MCF 10A (cell line): ENCODE measurements around the gene RFX6. TPM values are rescaled to one million over a fixed set of nuclear protein-coding genes. Genes with fewer than 3 reads are reported as not detected.

Experiments used
- BruUV-seq: library from RNA; stranded (reverse); fragments of 400-500 nt; replicated peaks from 2 replicates; lab custom pipeline; 2021; lab: Mats Ljungman, UMichigan
- CTCF ChIA-PET: fragments of 300-600 bp; sonication (Branson Sonifier 250); formaldehyde crosslinking; extraction: SDS; loops from one replicate; lab custom pipeline; 2021; ENCODE audit warnings: antibody characterized with exemption, inconsistent platforms; lab: Yijun Ruan, JAX
- POLR2A ChIA-PET: fragments of 300-600, 350-650 bp; sonication (Branson Sonifier 250); formaldehyde crosslinking; extraction: SDS; loops from one replicate; lab custom pipeline; 2020; ENCODE audit warnings: antibody characterized with exemption, inconsistent platforms; lab: Yijun Ruan, JAX
- DNase-seq: peaks from one replicate; pipeline ENCODE4 v3.0.0-alpha.2; 2018; ENCODE audit not compliant: unreplicated experiment
- H3K27ac Mint-ChIP-seq: one replicate; pipeline ENCODE4 v1.8.0; 2022; ENCODE audit warnings: mild to moderate bottlenecking, low read depth, mixed read lengths; ENCODE audit not compliant: unreplicated experiment
- H3K27me3 Mint-ChIP-seq: one replicate; pipeline ENCODE4 v1.8.0; 2022; ENCODE audit warnings: mixed read lengths; ENCODE audit not compliant: insufficient read depth, unreplicated experiment
- H3K36me3 Mint-ChIP-seq: one replicate; pipeline ENCODE4 v1.8.0; 2022; ENCODE audit warnings: mild to moderate bottlenecking, moderate library complexity, mixed read lengths; ENCODE audit not compliant: insufficient read depth, unreplicated experiment
- H3K4me1 Mint-ChIP-seq: one replicate; pipeline ENCODE4 v1.8.0; 2022; ENCODE audit warnings: mixed read lengths; ENCODE audit not compliant: insufficient read depth, unreplicated experiment
- H3K4me3 Mint-ChIP-seq: one replicate; pipeline ENCODE4 v1.8.0; 2022; ENCODE audit warnings: mild to moderate bottlenecking, moderate library complexity, mixed read lengths; ENCODE audit not compliant: unreplicated experiment
- H3K9me3 Mint-ChIP-seq: one replicate; pipeline ENCODE4 v1.8.0; 2022; ENCODE audit warnings: mixed read lengths; ENCODE audit not compliant: unreplicated experiment
- CTCF ChIP-seq: fragments of 200-600 bp; IDR thresholded peaks from one replicate; pipeline ENCODE4 v1.8.0; 2022; ENCODE audit warnings: antibody characterized with exemption, mild to moderate bottlenecking; ENCODE audit not compliant: unreplicated experiment
- intact Hi-C: fragments of 100-400 bp; cut with micrococcal nuclease; formaldehyde crosslinking; loops from 2 replicates; pipeline ENCODE4 v1.14.1; 2022
- total RNA-seq: library from RNA; stranded (reverse); gene quantifications from 2 replicates; pipeline ENCODE4 v1.2.3, GENCODE V29; 2022

The RFX6 gene
- total RNA-seq, 1 experiment from 2014 or later, result not detected

GRCh38 chr6:116941727-116942126 lies 64.7 kb downstream of the RFX6 start:
- TF ChIP-seq CTCF, result no peak
- H3K36me3 Mint-ChIP-seq, result peaks cover 6% of the 10 kb centered on the region
- POLR2A ChIA-PET, result no interaction called here
- peak; percentile 31 for DNase-seq
- peaks cover 81% of the 10 kb centered on the region for H3K27me3 Mint-ChIP-seq
- BruUV-seq, result no TSS peak
- no peak overlapping the region for H3K27ac Mint-ChIP-seq
- H3K9me3 Mint-ChIP-seq, result no peaks in the 10 kb centered on the region
- H3K4me3 Mint-ChIP-seq, result no peak overlapping the region
- H3K4me1 Mint-ChIP-seq, result peaks cover 6% of the 10 kb centered on the region
- CTCF ChIA-PET, result interaction anchor here (0.5 kb wide), 1 partner anchor 170 kb away, joined by 4 read pairs; no protein-coding TSS in a partner anchor
- intact Hi-C loops, result no loop called here

GRCh38 chr6:116945809-116946208 lies 68.8 kb downstream of the RFX6 start:
- H3K9me3 Mint-ChIP-seq, result no peaks in the 10 kb centered on the region
- ChIA-PET CTCF (interaction anchor here (0.5 kb wide), 1 partner anchor 259 kb away, joined by 4 read pairs; no protein-coding TSS in a partner anchor), POLR2A (no interaction called here)
- H3K27me3 Mint-ChIP-seq, result peaks cover 90% of the 10 kb centered on the region
- H3K4me3 Mint-ChIP-seq, result no peak overlapping the region
- peaks cover 6% of the 10 kb centered on the region for H3K4me1 Mint-ChIP-seq
- no TSS peak for BruUV-seq
- TF ChIP-seq CTCF, result no peak
- intact Hi-C loops, result no loop called here
- no peak overlapping the region for H3K27ac Mint-ChIP-seq
- DNase-seq, result peak; percentile 54
- H3K36me3 Mint-ChIP-seq, result peaks cover 6% of the 10 kb centered on the region

GRCh38 chr6:116948533-116949304 lies 71.7 kb downstream of the RFX6 start:
- ChIA-PET CTCF (interaction anchor here (1.0 kb wide), 1 partner anchor 23 kb away, joined by 3 read pairs; no protein-coding TSS in a partner anchor), POLR2A (interaction anchor here (0.7 kb wide), 1 partner anchor 222 kb away, joined by 3 read pairs; no protein-coding TSS in a partner anchor)
- peaks cover 6% of the 10 kb centered on the region for H3K4me1 Mint-ChIP-seq

More at GRCh38 chr6:116948533-116949304, 71.7 kb downstream of the RFX6 start:
- no peak for DNase-seq
- intact Hi-C loops, result no loop called here
- no peak for TF ChIP-seq CTCF
- H3K27me3 Mint-ChIP-seq, result peaks cover 70% of the 10 kb centered on the region
- H3K27ac Mint-ChIP-seq, result no peak overlapping the region
- no peaks in the 10 kb centered on the region for H3K36me3 Mint-ChIP-seq
- no peaks in the 10 kb centered on the region for H3K9me3 Mint-ChIP-seq
- BruUV-seq, result no TSS peak
- H3K4me3 Mint-ChIP-seq, result no peak overlapping the region
